Activated T-helper 17 cell treated with anti-CD3 and anti-CD28 coated beads, Interleukin-2, amount 50 U/mL, for 72 hours (primary cell): ENCODE results near the gene SLC19A1. TPM values are rescaled to one million over a fixed set of nuclear protein-coding genes. Genes with fewer than 3 reads are reported as not detected.

ENCODE experiments used
- ATAC-seq: fragments of 150-1000 bp; cut with Tn5 transposase; replicated peaks from 2 replicates; pipeline ENCODE4 v1.10.0; 2021; ENCODE audit warnings: mild to moderate bottlenecking, moderate library complexity
- H3K27ac Mint-ChIP-seq: one replicate; pipeline ENCODE4 v1.8.0; 2022; ENCODE audit warnings: mixed read lengths
- H3K27me3 Mint-ChIP-seq: one replicate; pipeline ENCODE4 v1.8.0; 2022; ENCODE audit warnings: mixed read lengths
- H3K36me3 Mint-ChIP-seq: one replicate; pipeline ENCODE4 v1.8.0; 2022; ENCODE audit warnings: low read depth, mild to moderate bottlenecking, mixed read lengths
- H3K4me1 Mint-ChIP-seq: one replicate; pipeline ENCODE4 v1.8.0; 2022; ENCODE audit warnings: mixed read lengths
- H3K4me3 Mint-ChIP-seq: one replicate; pipeline ENCODE4 v1.8.0; 2022; ENCODE audit warnings: mild to moderate bottlenecking, mixed read lengths
- H3K9me3 Mint-ChIP-seq: one replicate; pipeline ENCODE4 v1.8.0; 2022; ENCODE audit warnings: mixed read lengths
- total RNA-seq, 2 donors: library from RNA; stranded (reverse); gene quantifications; one replicate each; pipeline ENCODE4 v1.2.3, GENCODE V29; 2022

SLC19A1 gene
- total RNA-seq, 2 donors from 2014 or later = 41.4 to 82.2 TPM

- peaks cover 15% of the 10 kb centered on the region for H3K4me1 Mint-ChIP-seq
- H3K4me3 Mint-ChIP-seq = no peak overlapping the region
- H3K27ac Mint-ChIP-seq = no peak overlapping the region
- H3K27me3 Mint-ChIP-seq = no peaks in the 10 kb centered on the region
- H3K36me3 Mint-ChIP-seq = no peaks in the 10 kb centered on the region
- H3K9me3 Mint-ChIP-seq = no peaks in the 10 kb centered on the region
- ATAC-seq = no peak
Observed at GRCh38 chr21:45480701-45481500, 61.3 kb downstream of the SLC19A1 start.

- Mint-ChIP-seq H3K27ac (no peak overlapping the region), H3K9me3 (no peaks in the 10 kb centered on the region), H3K27me3 (no peaks in the 10 kb centered on the region), H3K4me1 (peaks cover 15% of the 10 kb centered on the region), H3K36me3 (no peaks in the 10 kb centered on the region), H3K4me3 (peak overlapping the region; percentile 87)
- ATAC-seq = no peak
Observed at GRCh38 chr21:45479691-45480675, 62.3 kb downstream of the SLC19A1 start.

GRCh38 chr21:45478816-45479669 lies 63.2 kb downstream of the SLC19A1 start:
- Mint-ChIP-seq H3K4me3 (peak overlapping the region; percentile 87), H3K36me3 (no peaks in the 10 kb centered on the region), H3K27me3 (no peaks in the 10 kb centered on the region), H3K9me3 (no peaks in the 10 kb centered on the region), H3K27ac (peak overlapping the region; percentile 85), H3K4me1 (peaks cover 15% of the 10 kb centered on the region)
- no peak for ATAC-seq

GRCh38 chr21:45478115-45478801 lies 64.0 kb downstream of the SLC19A1 start:
- Mint-ChIP-seq H3K4me1 (peaks cover 15% of the 10 kb centered on the region), H3K27me3 (no peaks in the 10 kb centered on the region), H3K27ac (peak overlapping the region; percentile 85), H3K4me3 (peak overlapping the region; percentile 87), H3K36me3 (no peaks in the 10 kb centered on the region), H3K9me3 (no peaks in the 10 kb centered on the region)
- peak; percentile 82 for ATAC-seq

GRCh38 chr21:45477176-45478114 lies 64.8 kb downstream of the SLC19A1 start:
- peak; percentile 23 for ATAC-seq
- peak overlapping the region; percentile 87 for H3K4me3 Mint-ChIP-seq
- no peaks in the 10 kb centered on the region for H3K36me3 Mint-ChIP-seq
- peak overlapping the region; percentile 85 for H3K27ac Mint-ChIP-seq
- no peaks in the 10 kb centered on the region for H3K27me3 Mint-ChIP-seq
- peaks cover 15% of the 10 kb centered on the region for H3K4me1 Mint-ChIP-seq
- H3K9me3 Mint-ChIP-seq = no peaks in the 10 kb centered on the region

GRCh38 chr21:45476582-45476981 lies 65.7 kb downstream of the SLC19A1 start:
- no peak for ATAC-seq
- Mint-ChIP-seq H3K27me3 (no peaks in the 10 kb centered on the region), H3K4me3 (no peak overlapping the region), H3K27ac (peak overlapping the region; percentile 4), H3K36me3 (no peaks in the 10 kb centered on the region), H3K9me3 (no peaks in the 10 kb centered on the region), H3K4me1 (peaks cover 15% of the 10 kb centered on the region)

GRCh38 chr21:45475797-45476570 lies 66.3 kb downstream of the SLC19A1 start:
- H3K4me3 Mint-ChIP-seq = no peak overlapping the region
- H3K27me3 Mint-ChIP-seq = no peaks in the 10 kb centered on the region
- H3K36me3 Mint-ChIP-seq = no peaks in the 10 kb centered on the region
- peaks cover 17% of the 10 kb centered on the region for H3K4me1 Mint-ChIP-seq
- H3K9me3 Mint-ChIP-seq = no peaks in the 10 kb centered on the region
- peak overlapping the region; percentile 4 for H3K27ac Mint-ChIP-seq
- ATAC-seq = no peak

GRCh38 chr21:45475004-45475685 lies 67.1 kb downstream of the SLC19A1 start:
- Mint-ChIP-seq H3K4me1 (peaks cover 19% of the 10 kb centered on the region), H3K27ac (no peak overlapping the region), H3K27me3 (no peaks in the 10 kb centered on the region), H3K36me3 (no peaks in the 10 kb centered on the region), H3K4me3 (no peak overlapping the region), H3K9me3 (no peaks in the 10 kb centered on the region)
- ATAC-seq = no peak

GRCh38 chr21:45474323-45474950 lies 67.8 kb downstream of the SLC19A1 start:
- H3K27ac Mint-ChIP-seq = peak overlapping the region; percentile 4
- H3K4me1 Mint-ChIP-seq = peaks cover 19% of the 10 kb centered on the region
- no peaks in the 10 kb centered on the region for H3K9me3 Mint-ChIP-seq
- H3K27me3 Mint-ChIP-seq = no peaks in the 10 kb centered on the region
- H3K4me3 Mint-ChIP-seq = no peak overlapping the region
- no peak for ATAC-seq
- no peaks in the 10 kb centered on the region for H3K36me3 Mint-ChIP-seq

- Mint-ChIP-seq H3K27me3 (no peaks in the 10 kb centered on the region), H3K9me3 (no peaks in the 10 kb centered on the region), H3K27ac (peak overlapping the region; percentile 4), H3K36me3 (no peaks in the 10 kb centered on the region), H3K4me1 (peaks cover 16% of the 10 kb centered on the region), H3K4me3 (no peak overlapping the region)
- ATAC-seq = no peak
Observed at GRCh38 chr21:45473496-45474322, 68.5 kb downstream of the SLC19A1 start.
